Stimulated activated CD8-positive, alpha-beta memory T cell treated with anti-CD3 and anti-CD28 coated beads, Interleukin-7, amount 100 ng/mL, for 24 hours (primary cell): ENCODE data around the gene CAMSAP1.

Experiments used
- DNase-seq: peaks from one replicate; pipeline ENCODE4 v3.0.0-alpha.2; 2020; ENCODE audit warnings: low read depth

The CAMSAP1 gene

GRCh38 chr9:135941288-135941995 is 34.1 kb upstream of the CAMSAP1 start:
- DNase-seq, result no peak

DNA sequence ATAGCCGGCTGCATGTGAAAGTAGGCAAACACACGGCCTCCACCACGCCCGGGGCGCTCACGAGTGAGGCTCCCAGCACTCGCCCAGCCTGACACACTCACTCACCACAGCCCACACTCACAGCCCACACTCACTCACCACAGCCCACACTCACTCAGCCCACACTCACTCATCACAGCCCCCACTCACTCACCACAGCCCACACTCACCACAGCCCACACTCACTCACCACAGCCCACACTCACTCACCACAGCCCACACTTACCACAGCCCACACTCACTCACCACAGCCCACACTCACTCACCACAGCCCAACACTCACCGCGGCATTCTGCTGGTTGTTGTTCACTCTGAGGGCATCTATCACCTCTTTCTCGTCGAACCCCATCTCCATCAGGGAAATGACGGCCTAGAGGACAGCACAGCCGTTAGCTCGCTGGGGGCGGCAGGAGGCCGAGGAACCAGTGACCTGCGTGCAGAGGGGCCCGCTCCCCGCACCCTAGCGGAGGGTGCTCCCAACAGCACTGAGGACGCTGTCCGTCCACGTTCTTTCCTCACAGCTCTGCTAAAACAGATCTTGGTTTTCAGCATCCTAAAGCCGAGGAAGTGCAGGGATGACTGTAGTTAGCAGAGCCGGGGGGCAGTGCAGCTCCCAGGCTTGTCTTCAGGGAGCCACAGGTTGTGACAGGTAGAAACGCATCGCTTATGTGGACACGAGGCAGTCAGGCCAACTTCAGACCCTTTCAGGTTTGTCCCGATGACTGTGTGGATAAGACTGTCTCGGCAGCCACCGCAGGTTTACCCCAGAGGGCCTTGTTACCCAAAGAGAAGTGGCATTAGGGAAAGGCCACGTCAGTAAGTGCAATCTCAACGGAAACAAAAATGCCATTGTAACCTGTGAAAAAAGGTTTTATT is 32.3 kb upstream of the CAMSAP1 start:
- peak; percentile 23 for DNase-seq

- DNase-seq, result no peak
Measured at GRCh38 chr9:135937521-135938489, 30.5 kb upstream of the CAMSAP1 start.

DNA sequence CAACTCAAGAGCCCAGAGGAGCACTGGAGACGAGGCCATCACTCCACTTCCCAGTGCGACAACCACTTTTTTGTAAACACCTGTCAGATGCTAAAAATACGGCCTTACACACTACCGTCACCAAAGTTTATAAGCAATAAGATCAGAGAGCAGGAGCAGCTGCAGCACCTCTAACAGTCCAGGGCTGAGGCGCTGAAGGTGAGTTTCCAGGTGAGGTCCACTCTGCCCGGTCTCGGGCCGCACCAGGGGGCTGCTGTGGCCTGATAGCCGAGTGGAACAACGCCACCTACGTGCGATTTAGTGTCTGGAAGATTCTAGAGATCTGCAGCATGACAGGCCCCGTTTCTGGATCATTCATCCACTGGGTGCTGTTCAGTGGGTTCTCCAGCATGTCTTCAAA is 25.8 kb upstream of the CAMSAP1 start:
- DNase-seq, result no peak

DNA sequence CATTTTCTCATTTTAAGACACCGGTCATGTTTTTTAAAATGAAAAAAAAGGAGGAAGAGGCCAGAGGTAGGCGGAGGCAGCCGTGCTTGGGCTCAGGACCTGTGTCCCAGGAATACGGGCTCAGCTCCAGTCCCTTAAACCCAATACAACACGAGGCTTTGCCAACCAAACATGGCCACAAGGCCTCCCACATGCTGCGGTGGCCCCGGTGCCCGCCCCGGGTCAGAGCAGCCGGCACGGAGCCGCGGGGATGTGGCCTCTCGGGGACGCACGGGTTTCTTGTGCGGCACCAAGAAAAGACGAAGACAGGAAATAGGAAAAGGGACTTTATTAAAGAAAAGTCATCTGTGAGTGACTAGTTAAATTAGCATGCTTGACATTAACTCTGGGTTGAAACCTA is 25.3 kb upstream of the CAMSAP1 start:
- no peak for DNase-seq

- no peak for DNase-seq
Measured at GRCh38 chr9:135931349-135931820, 24.0 kb upstream of the CAMSAP1 start.

DNA sequence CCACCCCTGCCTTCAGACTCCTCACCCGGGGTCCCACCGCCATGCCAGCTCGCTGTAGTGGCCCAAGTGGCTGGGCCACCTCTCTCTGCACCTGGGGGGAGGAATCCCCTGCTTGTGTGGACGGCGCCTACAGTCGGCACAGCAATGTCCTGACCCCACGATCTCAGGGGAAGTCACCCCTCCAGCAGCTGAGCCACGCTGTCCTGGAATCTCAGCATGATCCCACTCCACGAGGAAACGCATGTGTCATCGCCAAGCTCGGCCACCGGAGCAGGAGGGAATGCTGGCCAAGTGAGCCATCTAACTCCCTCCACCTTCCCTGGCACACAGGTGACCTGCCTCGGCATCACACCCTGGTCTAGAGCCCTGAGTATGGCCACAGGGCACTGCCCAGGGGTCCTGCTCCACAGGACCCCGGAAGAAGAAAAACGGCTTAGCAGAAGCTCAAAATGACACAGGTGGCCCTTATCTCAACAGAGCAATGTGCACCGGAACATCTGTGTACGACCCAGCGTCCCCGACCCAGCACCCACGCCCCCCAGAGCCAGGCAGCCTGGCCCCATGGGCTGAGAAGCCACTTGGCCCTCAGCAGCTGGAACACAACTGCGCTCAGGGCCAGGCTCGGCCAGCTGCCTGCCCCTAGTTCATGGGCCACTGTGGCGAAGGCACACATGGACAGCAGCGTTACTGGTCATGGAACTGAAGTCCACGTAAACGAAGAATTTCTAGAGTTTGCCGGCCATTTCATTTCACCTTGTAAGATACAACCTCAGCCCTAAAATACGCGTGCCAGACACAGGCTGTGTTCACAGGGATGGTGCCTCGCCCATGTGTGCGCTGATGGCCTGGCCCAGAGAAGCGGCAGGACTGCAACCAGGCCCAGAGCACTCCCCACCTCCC is 23.4 kb upstream of the CAMSAP1 start:
- no peak for DNase-seq

- no peak for DNase-seq
Measured at GRCh38 chr9:135929656-135930445, 22.5 kb upstream of the CAMSAP1 start.

GRCh38 chr9:135928731-135929655 is 21.6 kb upstream of the CAMSAP1 start:
- no peak for DNase-seq

GRCh38 chr9:135928074-135928730 is 20.9 kb upstream of the CAMSAP1 start:
- no peak for DNase-seq

DNA sequence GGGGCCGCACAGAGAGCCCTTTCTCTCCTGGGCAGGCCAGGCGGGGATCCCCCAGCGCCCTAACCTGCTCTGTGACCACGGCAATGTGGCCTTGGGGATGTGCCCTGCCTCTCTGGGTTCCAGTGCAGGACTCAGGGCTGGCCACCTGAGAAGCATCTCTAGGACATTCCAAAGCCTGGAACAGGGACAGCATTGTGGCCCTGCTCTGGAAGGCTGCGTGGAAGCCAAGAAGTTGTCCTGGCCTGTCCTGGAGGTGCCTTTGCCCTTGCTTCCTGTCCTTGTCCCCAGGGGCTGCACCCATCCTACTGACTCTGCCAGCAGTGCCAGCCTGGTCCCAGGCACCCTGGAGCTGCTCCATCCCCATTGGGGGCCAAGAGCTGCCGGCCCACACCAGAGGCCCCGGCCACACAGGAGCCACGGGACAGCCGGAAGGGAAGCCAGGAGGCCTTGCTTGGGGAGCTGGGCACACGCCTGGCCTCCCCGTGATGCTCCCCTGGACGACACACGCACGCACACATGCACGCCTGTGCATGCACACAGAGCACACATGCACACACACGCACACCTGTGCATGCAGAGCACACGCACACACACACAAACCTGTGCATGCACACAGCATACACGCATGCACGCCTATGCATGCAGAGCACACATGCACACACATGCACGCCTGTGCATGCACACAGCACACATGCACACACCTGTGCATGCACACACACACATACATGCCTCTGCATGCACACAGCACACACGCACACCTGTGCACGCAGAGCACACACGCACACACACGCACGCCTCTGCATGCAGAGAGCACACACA is 20.1 kb upstream of the CAMSAP1 start:
- no peak for DNase-seq

- DNase-seq, result peak; percentile 45
Measured at GRCh38 chr9:135926402-135927194, 19.3 kb upstream of the CAMSAP1 start.

DNA sequence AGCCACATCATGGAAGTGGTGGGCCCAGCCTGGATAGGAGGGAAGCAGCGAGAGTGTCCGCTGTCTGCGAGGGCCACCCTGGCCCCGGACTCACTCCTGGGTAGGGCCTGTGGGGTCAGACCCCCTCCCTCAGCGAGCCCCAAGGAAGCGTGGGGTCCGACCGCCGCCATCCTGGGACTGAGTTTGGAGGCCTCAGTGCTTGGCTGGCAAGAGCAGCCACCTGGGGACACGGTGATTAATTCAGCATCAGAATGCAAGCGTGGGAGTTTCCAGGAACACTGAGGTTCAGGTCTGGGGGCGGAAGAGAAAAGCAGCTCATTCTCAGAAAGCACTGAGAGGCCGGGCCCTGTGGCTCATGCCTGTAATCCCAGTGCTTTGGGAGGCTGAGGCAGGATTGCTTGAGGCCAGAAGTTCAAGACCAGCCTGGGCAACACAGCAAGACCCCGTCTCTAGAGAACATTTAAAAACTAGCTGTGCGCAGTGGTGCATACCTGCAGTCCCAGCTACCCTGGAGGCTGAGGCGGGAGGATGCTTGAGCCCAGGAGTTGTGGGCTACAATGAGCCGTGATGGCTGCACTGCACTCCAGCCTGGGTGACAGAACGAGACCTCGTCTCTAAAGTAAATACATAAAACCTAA is 18.3 kb upstream of the CAMSAP1 start:
- peak; percentile 47 for DNase-seq

DNA sequence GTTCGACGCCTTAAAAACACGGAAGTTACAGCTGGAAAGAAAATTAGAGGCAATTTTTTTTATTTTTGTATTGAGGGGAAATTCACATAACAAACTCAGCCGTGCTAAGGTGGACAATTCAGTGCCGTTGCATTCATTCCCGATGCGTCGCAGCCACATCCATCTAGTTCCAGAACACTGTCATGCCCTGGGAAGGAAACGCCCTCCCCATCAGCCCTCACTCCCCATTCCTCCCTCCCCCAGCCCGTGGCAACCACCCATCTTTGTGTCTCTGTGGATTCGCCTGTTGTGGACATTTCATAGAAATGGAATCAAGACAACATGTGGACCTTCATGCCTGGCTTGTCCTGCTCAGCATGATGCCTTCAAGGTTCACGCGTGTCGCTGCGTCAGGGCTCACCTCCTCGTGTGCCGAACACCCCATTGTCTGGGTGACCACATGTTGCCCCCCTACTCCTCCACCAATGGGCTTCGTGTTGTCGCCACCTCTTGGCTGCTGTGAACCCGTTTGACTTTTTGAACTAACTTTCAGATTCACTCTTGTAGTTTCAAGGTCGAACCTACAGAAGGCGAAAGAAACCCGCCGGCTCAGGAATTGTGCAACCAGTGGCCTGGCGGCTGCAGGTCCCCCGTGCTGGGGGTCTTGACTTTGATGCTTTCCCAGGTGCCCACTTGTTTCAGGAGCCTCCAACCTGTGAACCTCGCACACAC is 17.4 kb upstream of the CAMSAP1 start:
- no peak for DNase-seq

DNA sequence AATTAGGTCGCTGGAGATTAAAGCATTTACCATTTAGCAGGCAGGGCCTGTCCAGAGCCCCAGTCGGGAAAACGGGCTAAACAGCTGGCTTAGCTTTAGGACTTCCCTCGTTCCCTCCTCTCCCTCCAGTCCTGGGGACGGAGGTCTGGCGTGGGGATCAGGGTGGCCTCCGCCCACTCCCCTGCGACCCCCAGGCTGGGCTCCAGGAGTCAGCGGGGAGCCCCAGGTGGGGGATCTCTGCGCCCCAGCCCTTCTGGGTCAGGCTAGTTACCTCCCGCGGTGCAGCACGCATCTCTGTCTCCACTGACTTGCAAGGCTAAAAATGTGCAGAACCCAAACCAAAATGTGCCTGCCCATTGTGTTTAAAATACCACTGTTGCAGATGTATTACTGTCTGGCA is 16.2 kb upstream of the CAMSAP1 start:
- no peak for DNase-seq
